GM19043 (cell line): ENCODE measurements around the gene C14orf132.

ENCODE experiments used
- ATAC-seq: cut with Tn5 transposase; IDR thresholded peaks from one replicate; pipeline ENCODE4 v1.9.1; 2021; ENCODE audit warnings: low read depth; ENCODE audit not compliant: unreplicated experiment

The C14orf132 gene

DNA sequence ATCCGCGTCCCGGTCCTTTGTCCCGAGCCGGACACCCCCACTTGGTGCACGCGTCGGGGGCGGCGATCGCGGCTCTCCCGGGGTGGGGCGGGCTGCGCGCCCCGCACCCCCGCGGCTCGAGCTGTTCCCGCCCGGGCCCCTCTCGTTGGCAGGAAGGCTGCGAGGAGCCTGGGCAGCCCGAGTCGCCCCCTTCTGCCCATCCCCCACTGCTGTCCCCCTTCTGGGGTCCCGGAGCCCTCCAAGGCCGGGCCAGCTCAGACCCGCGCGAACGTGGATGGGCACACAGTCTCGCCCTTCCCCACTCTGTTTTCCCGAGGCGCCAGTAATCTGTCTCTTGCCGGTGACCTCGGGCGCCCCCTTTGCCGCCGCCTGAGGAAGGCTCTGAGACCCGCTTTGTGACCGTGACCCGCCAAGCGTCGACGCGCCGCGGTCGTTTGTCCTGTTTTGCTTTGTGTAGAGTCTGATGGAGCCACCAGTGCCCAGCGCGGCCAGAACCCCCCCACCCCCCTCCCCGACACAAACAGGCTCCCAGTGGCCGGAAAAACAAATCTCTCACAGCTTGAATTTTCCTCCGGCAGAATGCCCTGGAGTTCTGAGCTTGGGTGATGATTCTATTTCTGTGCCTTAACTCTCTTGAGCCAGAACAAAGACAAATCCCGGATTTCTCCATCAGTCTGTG lies 610 bp downstream of the C14orf132 start:
- no peak for ATAC-seq

DNA sequence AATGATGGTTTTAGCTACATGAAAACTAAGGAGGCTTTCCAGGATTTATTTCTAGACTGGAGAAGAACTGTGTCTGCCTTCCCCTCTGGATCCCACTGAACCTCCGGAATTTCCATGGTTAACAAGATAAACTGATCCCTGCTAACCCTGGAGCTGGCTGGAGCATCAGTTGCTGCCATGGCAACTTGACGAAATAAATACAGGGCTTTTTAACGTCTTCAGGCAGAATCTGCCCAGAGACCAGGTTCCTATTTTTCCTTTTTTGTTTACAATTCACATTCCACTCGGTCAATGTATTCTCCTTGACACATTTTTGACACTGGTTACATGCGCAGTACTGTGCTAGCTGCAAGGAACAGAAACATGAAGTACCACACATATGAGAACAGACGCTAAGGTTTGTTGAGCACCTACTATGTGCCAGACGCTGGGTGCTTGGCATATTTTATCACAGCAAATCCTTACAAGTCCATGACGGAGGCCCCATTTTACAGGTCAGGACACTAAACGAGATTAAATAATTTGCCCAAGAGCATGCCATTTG lies 1.7 kb downstream of the C14orf132 start:
- no peak for ATAC-seq

DNA sequence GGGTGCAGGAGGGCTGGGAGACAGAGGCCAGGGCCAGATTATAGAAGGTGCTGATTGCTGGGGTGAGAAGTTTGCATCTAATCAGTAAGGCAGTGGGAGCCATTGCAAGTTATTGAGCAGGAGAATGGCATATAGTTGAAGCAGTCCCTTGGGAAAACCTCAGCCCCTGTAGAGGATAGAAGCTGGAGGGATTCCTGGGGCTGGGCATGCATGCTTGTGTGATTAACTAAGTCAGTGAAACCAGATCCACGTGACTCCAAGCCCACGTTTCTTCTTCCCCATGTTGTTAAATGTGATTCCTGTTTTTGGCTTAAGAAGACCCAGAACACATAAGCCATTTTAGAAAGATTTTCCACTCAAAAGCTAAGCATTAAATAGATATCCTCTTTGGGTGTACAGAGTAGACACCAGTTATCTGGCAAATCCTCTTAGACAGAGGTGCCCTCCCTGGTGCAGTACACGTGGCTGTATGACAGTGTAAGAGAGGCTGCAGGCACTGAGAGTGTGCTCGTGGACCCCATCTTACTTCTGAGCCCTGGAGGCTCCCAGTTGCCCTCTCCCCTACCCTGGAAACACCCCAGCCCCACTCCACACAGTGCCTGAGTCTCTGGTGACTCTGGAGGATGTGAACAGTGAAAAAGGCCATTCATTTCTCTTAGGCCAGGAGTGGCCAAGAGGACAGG lies 3.2 kb downstream of the C14orf132 start:
- ATAC-seq = no peak

DNA sequence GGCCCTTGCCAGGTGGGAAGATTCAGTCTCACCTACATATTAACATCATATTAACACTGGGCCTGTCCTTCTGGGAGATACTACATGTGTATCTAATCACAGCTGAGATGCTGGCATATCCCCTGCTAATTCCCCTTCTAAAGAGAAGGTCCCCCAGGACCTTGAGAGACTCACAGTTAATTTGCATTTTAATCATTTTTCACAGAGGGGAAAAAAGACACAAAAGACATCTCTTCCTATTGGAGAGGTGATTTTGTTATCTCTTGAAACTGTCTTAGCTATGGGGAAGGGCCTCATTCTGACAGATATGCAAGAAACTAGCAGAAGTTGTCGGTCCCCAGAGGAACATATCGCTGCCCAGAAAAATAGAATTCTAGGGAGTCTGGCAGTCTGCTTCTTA lies 7.5 kb downstream of the C14orf132 start:
- no peak for ATAC-seq

DNA sequence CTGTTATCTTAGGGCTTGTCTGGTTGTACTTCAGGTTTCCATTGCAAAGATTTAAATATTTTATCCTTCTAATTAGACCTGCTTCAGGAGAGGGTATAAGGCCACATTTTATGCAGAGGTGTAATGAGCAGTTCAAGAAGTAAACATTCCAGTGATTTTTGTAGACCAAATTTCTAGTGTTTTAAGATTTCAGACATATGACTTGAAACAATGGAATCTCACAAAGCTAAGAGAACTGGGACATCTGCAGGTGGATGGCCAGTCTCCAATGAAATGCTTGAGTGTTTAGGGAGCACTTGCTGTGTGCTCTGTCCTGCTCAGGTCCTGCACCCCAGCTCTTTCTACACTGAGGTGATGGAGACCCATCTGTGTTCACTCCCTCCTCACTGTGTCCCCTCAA lies 7.9 kb downstream of the C14orf132 start:
- ATAC-seq = no peak

DNA sequence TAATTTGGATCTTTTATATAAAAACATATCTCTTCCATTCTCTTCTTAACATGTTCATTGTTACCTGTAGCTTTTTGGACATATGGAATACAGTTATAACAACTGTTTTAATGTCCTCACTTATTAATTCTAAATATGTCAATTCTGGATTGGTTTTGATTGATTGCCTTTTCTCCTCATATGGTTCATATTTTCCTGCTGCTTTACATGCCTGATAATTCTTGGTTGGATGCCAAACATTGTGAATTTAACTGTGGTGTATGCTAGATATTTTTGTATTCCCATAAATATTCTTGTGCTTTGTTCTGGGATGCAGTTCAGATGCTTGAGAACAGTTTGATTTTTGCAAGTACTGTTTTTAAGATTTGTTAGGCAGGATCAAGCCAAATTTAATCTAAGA lies 10.8 kb downstream of the C14orf132 start:
- no peak for ATAC-seq

DNA sequence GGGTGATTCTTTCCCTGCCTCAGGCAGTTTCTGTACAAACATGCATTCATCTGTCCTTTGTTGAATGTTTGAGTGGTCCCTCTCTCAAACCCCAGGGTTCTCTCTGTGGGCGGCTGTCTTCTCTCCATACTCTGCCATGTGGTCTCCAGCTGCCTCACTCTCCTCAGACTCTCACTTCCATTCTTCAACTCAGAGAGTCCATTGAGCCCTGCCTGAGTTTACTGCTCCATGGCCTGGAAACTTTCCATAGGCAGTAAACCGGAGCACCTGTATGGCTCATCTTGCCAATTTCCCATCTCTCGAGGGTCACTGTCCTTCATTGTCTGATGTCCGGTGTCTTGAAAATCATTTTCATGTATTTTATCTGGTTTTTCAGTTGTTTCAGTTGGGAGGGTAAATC lies 11.3 kb downstream of the C14orf132 start:
- ATAC-seq = no peak

DNA sequence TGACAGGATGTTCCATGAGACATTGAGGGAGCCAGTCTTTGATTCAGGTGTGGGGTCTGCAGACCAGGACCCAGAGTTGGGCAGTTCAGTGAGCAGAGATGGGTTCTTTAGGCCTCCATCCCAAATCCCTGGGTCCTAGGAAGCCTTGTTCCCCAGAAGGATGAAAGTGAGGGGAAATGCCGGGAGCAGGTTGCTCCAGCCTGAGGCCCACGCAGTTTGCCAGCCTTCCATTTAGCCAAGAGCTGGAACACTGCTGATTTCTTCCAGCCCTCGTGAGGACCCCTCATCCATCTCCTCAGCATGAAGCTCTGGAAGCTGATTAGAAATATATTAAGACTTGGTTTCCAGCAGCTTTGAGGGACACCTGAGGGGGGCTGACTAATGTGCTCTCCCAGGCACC lies 12.1 kb downstream of the C14orf132 start:
- no peak for ATAC-seq

DNA sequence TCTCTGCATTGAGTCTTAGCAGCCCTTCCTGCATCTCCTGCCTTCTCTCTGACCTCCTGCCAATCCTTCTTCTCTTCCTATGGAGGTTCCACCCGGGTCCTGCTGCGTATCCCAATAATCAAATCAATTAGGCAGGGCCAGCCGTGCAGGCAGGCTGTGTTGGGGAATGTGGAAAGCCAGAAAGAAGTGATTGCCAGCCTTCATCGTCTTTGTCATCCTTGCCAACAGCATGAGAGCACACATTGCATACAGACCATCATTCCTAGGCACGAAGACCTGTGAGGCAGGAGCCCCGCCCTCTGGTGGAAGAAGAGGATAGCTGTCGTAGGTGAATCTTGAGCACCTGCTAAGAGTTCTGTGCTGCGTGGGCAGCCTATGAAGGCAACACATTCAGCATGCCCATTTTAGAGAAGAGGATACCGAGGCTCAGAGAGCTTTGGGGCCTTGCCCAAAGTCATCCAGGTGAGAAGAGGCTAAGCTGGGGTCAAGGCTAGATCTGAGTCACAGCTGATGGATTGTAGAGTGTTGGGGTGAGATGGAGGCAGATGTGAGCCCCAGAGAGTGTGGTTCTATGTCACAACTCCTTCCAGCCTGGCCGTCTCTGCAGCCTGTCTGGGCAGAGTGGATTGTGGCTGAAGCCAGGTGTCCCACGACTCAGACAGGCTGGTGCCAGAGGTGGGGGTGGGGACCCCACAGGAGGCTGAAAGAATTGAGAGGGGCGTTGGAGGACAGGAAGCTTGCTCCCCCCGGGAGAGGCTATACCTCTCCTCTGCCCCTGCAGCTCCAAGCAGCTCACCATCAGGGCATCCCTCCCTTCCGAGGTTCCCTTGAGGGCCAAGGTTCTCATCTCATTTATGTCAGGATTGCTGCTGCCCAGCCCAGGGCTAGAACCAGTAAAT lies 12.7 kb downstream of the C14orf132 start:
- no peak for ATAC-seq

DNA sequence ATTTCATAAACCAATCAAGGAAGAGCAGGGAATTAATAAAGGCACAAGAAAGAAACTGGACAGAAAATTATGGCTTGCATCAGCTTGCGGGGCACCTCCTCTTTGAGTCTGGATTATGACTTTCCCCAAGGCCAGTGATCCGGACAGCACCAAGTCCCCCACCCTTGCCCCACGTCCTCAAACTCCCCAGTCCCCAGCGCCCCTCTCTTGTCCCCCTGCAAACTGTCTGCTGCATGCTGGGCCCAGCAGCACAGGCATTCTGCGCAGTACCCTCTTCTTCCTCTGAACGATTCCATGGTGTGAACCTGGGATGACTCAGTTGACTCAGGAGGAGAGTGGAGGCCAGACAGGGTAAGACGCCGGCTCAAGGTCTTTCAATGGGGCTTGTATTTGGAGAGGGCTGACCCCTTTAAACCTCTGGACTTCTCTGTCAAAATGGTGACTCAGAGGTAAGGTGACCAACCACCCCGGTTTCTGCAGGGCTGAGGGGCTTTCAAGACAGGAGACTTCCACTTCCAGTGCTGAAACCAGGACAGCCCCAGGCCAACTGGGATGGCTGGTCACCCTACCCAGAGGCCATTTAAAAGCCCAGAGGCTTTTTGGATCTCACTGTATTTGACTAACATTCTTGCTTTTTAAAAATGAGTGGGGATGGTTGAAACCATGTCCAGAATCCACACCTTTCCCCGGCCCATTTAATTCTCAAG lies 13.5 kb downstream of the C14orf132 start:
- no peak for ATAC-seq

DNA sequence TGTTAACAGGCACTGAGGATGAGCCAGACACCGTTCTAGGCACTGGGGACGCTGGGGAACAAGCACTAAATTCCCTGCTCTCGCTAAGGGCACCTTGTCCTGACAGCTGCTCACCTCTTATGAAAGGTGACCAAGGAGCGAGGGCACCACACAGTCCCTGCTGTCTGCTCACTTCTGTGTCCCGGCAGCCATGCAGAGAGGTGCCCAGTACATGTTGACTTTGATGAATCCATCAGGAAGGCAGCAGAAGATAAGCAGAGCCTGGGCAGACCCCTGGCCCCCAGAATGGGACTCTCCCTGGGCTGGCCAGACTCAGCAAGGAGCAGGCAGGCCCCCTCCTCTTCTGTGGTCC lies 14.1 kb downstream of the C14orf132 start:
- no peak for ATAC-seq

DNA sequence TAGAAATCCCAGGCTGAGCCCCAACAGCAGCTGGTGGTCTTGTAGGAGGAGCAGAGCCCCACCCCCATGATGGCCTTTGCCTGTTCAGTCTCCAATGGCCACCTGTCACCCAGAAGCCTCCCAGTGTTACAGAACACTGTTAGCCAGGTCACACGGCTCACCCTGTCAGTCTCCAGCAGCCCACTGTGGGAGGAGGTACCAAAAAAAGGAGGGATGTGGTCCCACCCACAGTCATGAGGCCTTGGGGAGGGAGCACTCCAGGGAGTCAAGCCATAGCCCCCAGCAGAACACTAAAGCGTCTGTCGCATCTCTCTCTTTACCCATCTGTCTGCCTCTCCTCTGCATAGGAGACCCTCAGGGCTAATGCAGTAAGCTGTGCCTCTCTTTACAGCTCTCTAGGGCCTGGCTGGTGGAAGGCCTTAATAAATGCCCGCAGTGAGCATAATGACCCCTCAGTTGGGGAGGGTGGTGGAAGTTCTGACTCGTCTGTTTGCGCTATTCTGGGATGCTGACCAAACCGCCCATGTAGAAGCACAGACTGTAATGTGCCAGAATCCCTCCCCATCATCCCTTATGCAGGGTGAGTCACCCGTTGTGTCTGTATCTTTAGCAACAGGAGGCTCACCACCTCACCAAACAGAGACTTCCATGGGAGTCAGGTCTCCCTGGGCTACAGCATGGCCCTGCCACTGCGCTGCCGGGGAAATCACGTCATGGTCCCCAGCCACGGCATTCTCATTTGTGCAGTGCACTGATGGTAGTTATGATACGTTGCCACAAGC lies 14.6 kb downstream of the C14orf132 start:
- no peak for ATAC-seq

DNA sequence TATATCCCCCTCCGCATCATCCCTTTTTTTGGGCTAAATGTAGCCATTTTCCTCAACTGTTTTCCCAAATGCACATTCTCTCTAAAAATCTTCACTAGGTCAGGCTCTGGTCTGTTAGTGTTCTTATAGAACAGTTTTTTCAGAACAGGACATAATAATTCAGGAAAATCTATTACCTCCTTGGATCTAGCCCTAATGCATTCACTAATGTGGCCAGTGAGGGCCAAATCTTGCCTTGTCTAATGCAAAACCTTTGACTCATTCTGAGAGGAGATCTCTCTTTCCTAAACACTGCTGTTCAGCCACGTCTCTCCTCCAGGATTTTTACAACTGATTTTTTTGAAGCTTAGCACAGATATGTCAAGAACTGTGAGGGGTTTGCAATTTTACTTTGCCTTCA lies 15.5 kb downstream of the C14orf132 start:
- ATAC-seq = no peak

DNA sequence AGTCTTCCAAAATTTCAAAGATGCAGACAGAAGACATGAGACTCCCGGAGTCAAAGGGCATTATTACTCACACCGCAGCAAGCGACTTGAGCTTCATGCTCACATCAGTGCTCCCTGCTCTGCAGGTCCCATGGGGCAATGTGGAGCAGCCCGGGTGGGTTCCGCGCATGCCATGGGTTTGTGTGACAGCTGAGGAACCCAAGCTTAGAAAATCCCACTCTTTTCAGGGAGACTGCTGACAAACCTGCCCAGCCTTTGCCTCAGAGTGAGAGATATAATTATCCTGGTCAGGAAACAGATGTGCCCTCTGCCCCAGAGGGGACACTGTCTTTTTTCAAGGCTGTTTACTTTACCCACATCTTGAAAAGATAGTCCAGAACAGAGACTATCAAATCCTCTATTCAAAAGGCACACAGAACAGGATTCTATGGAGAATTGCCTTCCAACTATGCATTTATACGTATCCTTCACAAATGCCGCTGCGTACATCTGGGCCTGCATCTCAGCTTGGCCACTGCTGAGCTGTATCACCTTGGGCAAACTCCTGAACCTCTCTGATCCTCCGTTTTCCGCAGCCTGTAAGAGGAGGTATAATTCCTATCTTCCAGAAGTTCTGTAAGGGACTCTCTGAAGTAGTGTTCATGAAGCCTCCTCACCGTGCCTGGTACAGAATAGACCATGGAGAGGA lies 16.0 kb downstream of the C14orf132 start:
- ATAC-seq = no peak

DNA sequence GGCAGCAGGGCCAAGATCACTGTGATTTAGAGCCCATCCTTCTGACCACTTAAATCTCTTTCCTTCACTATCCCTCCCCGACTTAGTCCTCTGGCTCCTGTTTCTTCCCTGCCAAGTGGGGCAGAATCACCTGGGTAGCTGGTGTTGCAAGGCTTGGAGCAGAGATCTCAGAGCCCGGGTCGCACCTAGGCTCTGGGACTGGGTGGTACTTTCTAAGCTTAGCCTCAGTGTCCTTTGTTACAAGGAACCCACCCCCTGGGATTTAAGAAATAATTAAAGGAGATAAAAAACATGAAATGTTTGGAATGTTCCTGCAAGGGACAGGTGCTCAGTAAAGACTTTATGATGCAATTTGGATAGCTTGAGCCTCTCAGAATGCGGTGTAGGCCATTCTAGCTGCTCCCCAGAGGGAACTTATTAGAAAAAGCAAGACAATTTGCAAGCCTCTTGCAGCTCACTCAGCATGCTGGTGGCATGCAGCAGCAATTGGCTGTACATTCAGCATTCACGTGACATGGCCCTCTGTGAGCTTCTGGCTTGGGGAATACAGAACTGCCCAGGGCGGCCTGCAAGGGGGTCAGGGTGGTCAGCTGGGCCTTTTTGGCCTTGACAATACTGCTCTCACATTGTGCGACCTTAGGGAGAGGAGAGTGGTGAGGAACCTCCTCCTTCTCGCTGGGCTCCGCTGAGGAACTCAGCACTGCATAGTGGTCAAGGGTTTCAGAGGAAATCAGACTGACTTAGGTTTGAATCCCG lies 16.8 kb downstream of the C14orf132 start:
- ATAC-seq = no peak

DNA sequence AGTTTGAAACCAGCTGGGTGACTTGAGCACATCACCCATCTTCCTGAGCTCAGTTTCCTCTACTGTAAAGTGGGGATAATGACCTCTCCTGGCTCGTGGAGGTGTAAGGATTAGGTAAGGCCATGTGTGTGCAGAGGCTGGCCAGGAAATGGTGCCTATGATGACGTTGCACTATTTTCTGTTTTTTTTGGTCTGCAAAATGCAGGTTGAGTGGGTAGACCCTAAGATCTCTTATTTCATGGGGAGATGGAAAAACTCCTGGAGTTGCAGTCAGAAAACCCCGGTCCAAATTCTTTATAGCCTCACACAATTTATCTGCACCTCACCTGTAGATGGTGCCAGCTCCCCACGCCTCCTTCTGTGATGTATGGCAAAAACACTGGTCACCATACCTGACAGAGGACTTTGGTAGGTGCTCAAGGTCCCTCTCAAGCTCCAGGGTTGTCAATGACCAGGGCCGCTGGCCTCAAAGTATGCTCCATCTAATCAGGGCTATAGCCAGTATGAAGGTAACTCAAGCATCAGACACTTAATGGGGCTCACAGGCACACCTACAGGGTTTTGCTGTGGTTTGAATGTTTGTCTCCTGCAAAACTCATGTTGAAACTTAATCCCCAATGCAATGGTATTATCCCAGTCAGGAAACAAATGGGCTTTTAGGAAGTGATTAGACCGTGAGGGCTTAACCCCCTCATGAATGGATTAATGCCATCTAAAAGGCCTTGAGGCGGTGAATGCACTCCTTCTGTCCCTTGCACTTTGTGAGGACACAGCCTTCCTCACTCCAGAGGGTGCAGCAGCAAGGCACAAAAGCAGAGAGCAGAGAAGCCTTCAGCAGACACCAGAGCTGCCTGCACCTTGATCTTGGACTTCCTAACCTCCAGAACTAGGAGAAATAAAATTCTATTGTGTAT lies 17.6 kb downstream of the C14orf132 start:
- no peak for ATAC-seq

DNA sequence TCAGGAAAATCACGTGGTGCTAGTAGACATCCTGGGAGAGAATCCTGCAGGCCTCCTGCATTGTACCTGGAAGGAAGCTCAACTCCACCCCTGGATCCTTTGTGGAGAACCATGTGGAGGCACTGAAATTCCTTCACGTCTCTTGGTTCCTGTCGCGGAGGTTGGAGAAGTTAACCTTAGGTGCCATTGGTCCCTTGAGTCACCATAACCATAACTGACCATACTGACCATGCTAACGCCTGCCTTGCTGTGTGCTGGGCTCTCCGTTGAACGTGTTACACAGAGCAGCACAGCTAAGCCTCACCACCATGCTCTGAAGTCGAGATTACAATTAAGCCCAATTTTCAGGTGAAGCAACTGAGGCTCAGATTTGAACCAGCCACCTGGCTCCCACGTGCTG lies 18.6 kb downstream of the C14orf132 start:
- no peak for ATAC-seq
